Muscle layer of colon (tissue), 2 donors: ENCODE data around the gene KLHDC7A.

Experiments
- H3K27ac ChIP-seq: one replicate; pipeline ENCODE4 v1.7.0; 2013; ENCODE audit warnings: low read depth, mild to moderate bottlenecking, low read length, moderate library complexity
- H3K27me3 ChIP-seq, 2 donors: one replicate each; pipeline ENCODE4 v1.7.0; 2013; ENCODE audit warnings: low read length in 2 of 2, mild to moderate bottlenecking in 2 of 2; ENCODE audit not compliant: insufficient read depth in 2 of 2, control insufficient read depth in 1 of 2
- H3K36me3 ChIP-seq: one replicate; pipeline ENCODE4 v1.7.0; 2013; ENCODE audit warnings: mild to moderate bottlenecking, low read length; ENCODE audit not compliant: insufficient read depth
- H3K4me1 ChIP-seq: one replicate; pipeline ENCODE4 v1.7.0; 2013; ENCODE audit warnings: mild to moderate bottlenecking, low read length; ENCODE audit not compliant: insufficient read depth
- H3K4me3 ChIP-seq, 2 donors: one replicate each; pipeline ENCODE4 v1.7.0; 2013; ENCODE audit warnings: low read length in 2 of 2, low read depth in 1 of 2, mild to moderate bottlenecking in 1 of 2, moderate library complexity in 1 of 2
- H3K9ac ChIP-seq: one replicate; pipeline ENCODE4 v1.7.0; 2013; ENCODE audit warnings: low read length
- H3K9me3 ChIP-seq: one replicate; pipeline ENCODE4 v1.7.0; 2013; ENCODE audit warnings: mild to moderate bottlenecking, low read length
- donor health status: abdominal sarcoma.
- donor health status: Adenocarcinoma of cecum.

KLHDC7A gene

DNA sequence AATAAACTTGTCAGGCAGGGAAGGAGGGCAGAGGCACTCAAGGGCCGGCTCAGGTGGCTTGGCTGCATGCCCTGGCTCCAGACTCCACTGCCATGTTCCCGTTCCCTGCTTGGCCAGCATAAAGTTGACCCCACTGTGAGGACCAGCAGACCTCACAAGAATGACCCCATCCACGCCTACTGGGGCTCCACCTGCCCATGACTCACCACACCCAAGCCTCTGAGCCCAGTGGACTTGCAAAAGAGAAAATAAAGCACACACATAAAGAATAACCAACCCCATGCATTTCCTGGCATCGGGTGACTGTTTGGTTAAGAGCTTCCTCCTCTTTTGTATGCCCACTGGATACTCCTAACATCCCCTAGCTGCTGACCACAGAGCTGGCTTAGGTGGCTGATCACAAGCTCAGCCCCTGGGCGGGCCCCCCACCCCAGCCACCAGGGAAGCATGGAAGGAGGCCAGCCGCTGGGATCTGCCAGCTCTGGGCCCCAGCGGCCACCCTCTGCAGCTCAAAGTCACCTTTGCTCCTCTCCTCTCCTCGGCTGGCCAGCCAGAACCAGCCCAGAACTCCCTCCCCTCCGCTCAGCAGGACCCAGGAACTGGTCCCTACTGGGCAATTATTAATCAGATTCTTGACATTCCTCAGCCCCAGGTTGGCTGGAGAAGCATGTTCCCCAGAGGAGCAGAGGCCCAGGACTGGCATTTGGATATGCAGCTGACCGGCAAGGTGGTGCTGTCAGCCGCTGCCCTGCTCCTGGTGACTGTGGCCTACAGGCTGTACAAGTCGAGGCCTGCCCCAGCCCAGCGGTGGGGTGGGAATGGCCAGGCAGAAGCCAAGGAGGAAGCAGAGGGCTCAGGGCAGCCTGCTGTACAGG is at the start of gene KLHDC7A:
TSS of gene KLHDC7A (plus strand) at position 616 of the 875 bp plus-strand sequence. CDS start at position 668, 52 bp downstream.
- H3K9ac ChIP-seq: no peak within 1 kb of the TSS
- H3K36me3 ChIP-seq: no peaks in the 10 kb centered on the region
- H3K4me1 ChIP-seq: no peaks in the 10 kb centered on the region
- peaks cover 0 to 19% of the 10 kb centered on the region in 2 donors for H3K27me3 ChIP-seq
- H3K27ac ChIP-seq: no peak within 1 kb of the TSS
- no peak within 1 kb of the TSS for H3K4me3 ChIP-seq
- no peaks in the 10 kb centered on the region for H3K9me3 ChIP-seq

DNA sequence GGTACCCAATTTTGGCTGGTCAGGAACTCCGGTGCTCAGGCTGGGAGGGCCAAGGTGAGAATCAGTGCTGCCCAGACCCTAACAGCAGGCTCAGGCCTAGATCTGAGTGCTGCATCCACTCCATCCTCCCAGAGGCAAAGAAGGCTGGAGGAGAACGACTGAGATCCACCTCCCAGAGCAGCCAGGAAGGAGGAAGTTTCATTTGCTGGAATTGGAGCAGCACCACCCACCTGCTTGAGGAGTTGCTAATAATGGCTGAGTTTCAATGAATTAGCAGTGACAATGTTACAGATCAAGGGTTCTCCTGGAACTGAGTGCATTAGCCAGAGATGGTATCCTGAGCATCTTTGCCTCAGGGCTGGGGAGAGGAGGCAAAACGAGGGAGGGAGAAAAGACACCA is 46.7 kb upstream of the KLHDC7A start:
- H3K36me3 ChIP-seq: no peaks in the 10 kb centered on the region
- no peaks in the 10 kb centered on the region for H3K27me3 ChIP-seq

DNA sequence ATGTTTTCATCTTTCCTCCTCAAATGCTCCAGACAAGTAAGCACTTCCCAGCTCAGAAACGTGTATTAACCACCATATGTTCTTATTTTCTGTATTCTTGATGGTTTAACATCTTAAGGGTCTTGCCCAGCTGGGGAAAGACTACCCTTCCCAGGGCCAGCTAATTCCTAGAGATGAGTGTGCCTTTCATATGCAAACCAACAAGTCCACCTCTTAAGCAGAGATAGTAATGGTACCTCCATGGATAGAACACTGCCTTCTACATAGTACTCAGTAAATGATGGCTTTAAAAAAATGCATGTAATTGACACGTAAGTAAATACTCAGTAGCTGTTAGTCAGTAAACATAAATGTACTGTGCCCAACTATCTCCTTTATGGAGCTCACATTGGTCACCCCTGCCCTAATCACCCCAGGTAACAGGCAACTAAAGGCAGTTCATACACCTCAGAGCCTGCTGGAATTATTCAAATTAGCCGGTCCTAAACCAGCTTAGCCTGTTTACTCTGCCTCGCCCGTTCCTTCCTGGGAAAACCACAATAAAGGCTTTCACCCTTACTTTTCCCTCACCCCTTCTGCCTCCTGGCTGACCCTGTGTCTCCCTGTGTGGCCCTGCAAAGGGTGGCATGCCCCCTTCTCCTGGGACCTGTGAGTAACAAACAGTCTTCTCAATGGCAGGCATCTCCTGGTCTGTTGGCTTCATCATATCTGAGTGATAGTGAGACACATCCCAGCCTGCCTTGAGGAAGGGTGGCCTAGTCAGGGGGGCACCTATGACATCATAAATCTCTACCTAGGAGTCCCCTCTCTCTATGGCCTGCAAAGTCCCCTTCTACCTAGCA is 40.1 kb upstream of the KLHDC7A start:
- no peaks in the 10 kb centered on the region for H3K4me1 ChIP-seq
- H3K36me3 ChIP-seq: no peaks in the 10 kb centered on the region
- H3K4me3 ChIP-seq: no peak overlapping the region
- H3K9ac ChIP-seq: no peak overlapping the region
- no peak overlapping the region for H3K27ac ChIP-seq
- H3K27me3 ChIP-seq: no peaks in the 10 kb centered on the region
- H3K9me3 ChIP-seq: no peaks in the 10 kb centered on the region

More for the DNA sequence above, 46.7 kb upstream of the KLHDC7A start:
- Histone ChIP-seq H3K27ac (no peak overlapping the region), H3K4me3 (no peak overlapping the region), H3K9ac (no peak overlapping the region), H3K9me3 (peaks cover 7% of the 10 kb centered on the region), H3K4me1 (no peaks in the 10 kb centered on the region)

DNA sequence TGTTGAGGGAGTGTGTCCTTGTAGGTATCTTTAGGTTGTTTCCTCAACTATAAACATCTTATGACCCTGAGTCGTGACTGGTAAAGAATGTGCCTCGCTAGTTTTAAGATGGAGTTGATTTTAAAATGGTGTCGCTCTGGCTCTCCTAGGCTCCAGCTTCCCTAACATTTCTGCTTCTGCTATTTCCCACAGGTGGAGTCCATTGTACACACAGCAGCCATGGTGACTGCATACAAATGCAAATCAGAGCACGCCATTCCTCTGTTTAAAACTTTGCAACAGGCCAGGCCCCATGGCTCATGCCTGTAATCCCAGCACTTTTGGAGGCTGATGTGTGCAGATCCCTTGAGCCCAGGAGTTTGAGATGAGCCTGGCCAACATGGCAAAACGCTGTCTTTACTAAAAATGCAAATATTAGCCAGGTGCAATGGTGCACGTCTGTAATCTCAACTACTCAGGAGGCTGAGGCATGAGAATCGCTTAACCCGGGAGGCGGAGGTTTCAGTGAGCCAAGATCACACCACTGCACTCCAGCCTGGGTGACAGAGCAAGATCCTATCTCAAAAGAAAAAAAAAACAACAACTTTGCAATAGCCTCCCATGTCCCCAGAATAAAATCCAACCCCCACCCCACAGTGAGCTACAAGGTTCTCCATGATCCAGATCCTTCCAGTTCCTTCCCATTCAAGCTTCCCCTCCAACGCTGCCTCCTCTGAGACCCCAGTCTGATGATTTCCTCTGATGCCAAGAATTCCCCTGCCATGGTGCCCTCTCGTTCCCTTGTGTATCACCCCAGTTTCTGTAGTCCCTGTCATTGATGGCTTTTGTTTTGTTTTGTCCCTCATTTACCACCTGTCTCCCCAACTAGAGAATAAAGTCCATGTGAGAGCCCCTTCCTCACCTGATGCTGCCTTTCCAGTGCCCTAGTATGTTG is 36.9 kb upstream of the KLHDC7A start:
- peaks cover 0 to 14% of the 10 kb centered on the region in 2 donors for H3K27me3 ChIP-seq
- no peaks in the 10 kb centered on the region for H3K4me1 ChIP-seq
- no peaks in the 10 kb centered on the region for H3K9me3 ChIP-seq
- no peak overlapping the region for H3K9ac ChIP-seq
- no peaks in the 10 kb centered on the region for H3K36me3 ChIP-seq
- no peak overlapping the region for H3K27ac ChIP-seq
- no peak overlapping the region for H3K4me3 ChIP-seq

DNA sequence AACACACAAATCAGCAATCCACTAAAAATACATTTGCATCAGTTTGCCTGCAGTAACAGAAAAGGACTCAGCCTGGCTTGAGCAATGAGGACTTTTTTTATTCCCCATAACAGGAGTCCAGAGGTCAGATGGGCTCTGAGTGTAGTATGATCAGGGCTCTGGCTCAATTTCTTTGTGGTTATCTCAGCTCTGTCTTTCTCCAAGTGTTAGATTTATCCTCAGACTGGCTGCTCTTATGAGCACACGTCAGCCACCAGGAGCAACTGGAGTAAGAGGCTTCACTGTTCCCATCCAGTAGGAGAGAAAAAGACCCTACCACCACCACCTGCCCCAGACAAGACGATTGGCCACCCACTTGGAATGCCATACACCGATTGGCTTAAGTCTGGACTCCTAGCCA is 36.2 kb upstream of the KLHDC7A start:
- H3K4me3 ChIP-seq: no peak overlapping the region
- no peaks in the 10 kb centered on the region for H3K36me3 ChIP-seq
- no peaks in the 10 kb centered on the region for H3K9me3 ChIP-seq
- no peak overlapping the region for H3K27ac ChIP-seq
- no peak overlapping the region for H3K9ac ChIP-seq
- H3K27me3 ChIP-seq: peaks cover 0 to 21% of the 10 kb centered on the region in 2 donors
- no peaks in the 10 kb centered on the region for H3K4me1 ChIP-seq

DNA sequence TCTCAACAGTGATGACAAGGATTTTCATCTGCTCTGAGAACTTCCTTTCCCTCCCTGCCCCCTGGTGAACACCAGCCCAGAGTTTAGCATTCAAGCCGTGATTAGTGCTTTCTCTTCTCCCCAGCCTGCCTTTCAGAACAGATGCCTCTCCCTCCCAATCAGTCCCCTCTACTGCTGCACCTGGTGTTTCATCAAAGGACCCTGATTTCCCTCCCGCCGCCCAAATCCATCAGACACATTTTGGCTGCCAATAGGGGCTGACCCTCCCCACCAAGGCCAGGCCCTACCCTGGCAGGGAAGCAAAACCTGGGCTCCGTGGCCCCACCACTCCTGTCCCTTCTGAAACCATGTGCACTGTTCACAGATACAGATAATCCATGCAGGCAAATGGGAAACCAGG is 34.0 kb upstream of the KLHDC7A start:
- peaks cover 0 to 21% of the 10 kb centered on the region in 2 donors for H3K27me3 ChIP-seq
- no peaks in the 10 kb centered on the region for H3K36me3 ChIP-seq
- H3K4me3 ChIP-seq: no peak overlapping the region
- H3K9ac ChIP-seq: no peak overlapping the region
- H3K27ac ChIP-seq: no peak overlapping the region
- no peaks in the 10 kb centered on the region for H3K9me3 ChIP-seq
- H3K4me1 ChIP-seq: no peaks in the 10 kb centered on the region

DNA sequence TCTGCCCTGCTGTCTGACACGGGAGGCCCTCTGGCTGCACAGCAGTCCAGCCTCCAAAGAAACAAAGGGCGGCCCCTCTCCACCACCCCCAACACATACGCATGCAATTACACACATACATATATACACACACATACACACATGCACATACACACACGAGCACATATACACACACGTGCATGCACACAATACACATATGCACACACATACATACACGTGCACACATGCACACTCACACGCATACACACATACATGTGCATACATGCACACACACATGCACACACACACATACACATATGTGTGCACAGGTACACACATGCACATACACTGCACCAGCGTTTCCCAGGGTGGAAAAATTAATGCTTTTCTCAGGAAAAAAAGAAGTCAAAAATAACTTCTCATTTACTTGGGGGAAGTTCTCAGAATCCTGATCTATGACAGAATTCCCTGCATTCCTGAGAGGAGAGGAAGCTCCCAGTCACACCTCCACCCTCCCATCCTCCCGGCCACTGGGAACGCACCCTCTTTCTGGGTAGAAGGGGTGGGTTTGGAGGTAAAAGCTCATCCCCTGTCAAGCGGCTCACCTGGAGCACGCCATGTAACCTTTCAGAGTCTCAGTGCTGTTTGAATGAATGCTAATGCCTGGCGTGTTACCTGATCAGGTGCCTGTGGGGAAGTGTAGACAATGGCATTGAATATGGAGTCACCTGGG is 33.1 kb upstream of the KLHDC7A start:
- Histone ChIP-seq H3K36me3 (no peaks in the 10 kb centered on the region), H3K27me3 (peaks cover 0 to 21% of the 10 kb centered on the region in 2 donors), H3K9ac (no peak overlapping the region)

DNA sequence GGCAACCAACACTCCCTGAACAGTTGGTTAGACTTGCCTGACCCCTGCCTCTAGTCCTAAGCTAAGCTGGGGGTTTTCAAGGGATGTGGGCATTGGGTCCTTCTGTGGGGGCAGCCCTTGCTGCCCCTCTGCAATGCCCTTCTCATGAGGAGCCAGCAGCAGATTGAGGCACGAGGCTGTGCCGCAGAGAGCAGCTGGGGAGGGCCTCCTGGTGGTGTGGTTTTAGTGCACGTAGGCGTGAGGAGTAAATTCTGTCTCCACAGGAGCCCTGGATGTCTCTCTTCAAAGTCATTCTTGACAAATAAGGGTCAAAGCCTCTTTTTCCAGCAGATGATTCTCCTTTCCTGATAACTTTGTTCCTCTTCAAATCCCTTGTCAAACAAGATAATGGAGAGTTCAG is 31.8 kb upstream of the KLHDC7A start:
- H3K4me3 ChIP-seq: no peak overlapping the region
- peaks cover 0 to 21% of the 10 kb centered on the region in 2 donors for H3K27me3 ChIP-seq
- H3K36me3 ChIP-seq: no peaks in the 10 kb centered on the region
- H3K9ac ChIP-seq: no peak overlapping the region
- no peaks in the 10 kb centered on the region for H3K9me3 ChIP-seq
- H3K27ac ChIP-seq: no peak overlapping the region
- H3K4me1 ChIP-seq: no peaks in the 10 kb centered on the region

More for the DNA sequence above, 33.1 kb upstream of the KLHDC7A start:
- Histone ChIP-seq H3K27ac (no peak overlapping the region), H3K9me3 (no peaks in the 10 kb centered on the region), H3K4me3 (no peak overlapping the region), H3K4me1 (no peaks in the 10 kb centered on the region)

DNA sequence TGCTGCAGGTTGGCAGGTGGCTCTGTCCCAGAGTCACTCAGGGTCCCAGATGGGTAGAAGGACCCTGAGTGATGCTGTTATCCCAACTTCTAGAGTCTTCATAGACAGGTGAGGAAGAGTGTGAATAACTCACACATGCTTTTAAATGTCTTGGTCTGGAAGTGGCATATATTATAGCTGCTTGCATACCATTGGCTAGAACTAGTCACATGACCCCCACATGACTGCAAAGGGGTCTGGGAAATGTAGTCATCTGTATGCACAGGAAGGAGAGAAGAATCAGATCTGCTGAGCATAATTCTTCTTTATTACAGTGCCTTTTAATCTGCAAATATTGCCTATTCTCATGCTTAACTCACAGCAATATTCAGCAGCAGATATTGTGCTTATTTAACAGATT is 28.2 kb upstream of the KLHDC7A start:
- H3K9ac ChIP-seq: no peak overlapping the region
- no peaks in the 10 kb centered on the region for H3K4me1 ChIP-seq
- no peak overlapping the region for H3K27ac ChIP-seq
- peaks cover 0 to 16% of the 10 kb centered on the region in 2 donors for H3K27me3 ChIP-seq
- no peak overlapping the region for H3K4me3 ChIP-seq
- no peaks in the 10 kb centered on the region for H3K36me3 ChIP-seq
- no peaks in the 10 kb centered on the region for H3K9me3 ChIP-seq

DNA sequence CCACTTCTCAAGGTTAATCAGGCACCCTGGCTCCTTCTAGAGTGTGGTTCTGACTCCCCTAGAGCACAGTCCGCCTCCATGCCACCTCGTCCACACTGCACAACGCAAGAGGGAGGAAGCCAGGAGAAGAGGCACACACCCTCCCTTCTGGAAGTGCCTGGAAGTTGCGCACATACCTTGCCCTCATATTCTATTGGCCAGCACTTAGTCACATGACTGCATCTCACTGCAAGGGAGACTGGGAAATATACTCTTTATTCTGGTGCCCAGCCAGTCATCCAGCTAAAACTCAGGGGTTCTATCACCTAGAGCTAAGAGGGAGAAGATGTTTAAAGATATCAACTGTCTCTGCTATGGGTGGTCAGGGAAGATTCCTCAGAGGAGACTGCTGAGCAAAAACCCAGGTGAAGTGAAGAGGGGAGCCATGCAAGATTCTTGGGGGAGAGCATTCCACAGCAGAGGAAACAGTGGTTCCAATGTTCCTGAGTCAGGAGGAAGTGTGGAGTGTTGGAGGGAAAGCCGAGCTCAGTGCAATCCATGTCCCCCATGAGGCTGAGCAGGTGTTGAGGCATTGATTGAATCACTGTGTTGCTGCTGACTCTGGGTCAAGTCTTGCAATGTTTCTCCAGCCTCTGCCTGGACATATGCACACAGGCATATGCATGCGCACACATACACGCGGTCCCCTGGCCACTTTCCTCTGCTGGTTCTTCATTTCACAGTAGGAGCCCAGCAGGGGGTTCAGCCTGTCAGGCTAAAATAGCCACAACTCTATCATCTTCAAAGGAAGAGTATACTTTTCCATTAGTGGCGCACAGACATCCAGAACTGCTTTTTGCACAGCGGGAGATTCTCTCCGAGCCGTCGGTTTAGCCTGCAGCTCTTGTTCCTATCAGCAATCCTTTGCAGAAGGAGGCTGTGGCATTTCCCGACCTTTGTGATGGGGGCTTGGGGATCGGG is 22.3 kb upstream of the KLHDC7A start:
- no peaks in the 10 kb centered on the region for H3K27me3 ChIP-seq
- H3K4me1 ChIP-seq: no peaks in the 10 kb centered on the region
- H3K27ac ChIP-seq: no peak overlapping the region
- no peaks in the 10 kb centered on the region for H3K9me3 ChIP-seq
- H3K36me3 ChIP-seq: no peaks in the 10 kb centered on the region
- H3K4me3 ChIP-seq: no peak overlapping the region
- H3K9ac ChIP-seq: no peak overlapping the region
